HEK293T (cell line): ENCODE measurements around the gene TMC5.

Experiments used
- BHLHE40 ChIP-seq: fragments of 450-650 bp; IDR thresholded peaks from 2 replicates; pipeline ENCODE4 v1.6.1; 2016; ENCODE audit warnings: mild to moderate bottlenecking, moderate library complexity, borderline replicate concordance
- FOXM1 ChIP-seq: fragments of 450-650 bp; IDR thresholded peaks from 2 replicates; pipeline ENCODE4 v1.6.1; 2017; ENCODE audit warnings: mild to moderate bottlenecking, borderline replicate concordance
- HDGF ChIP-seq: fragments of 450-650 bp; IDR thresholded peaks from 2 replicates; pipeline ENCODE4 v1.6.1; 2017; ENCODE audit warnings: antibody characterized with exemption, borderline replicate concordance
- L3MBTL2 ChIP-seq: fragments of 450-650 bp; conservative IDR thresholded peaks from 2 replicates; pipeline ENCODE4 v1.6.1; 2016; ENCODE audit warnings: mild to moderate bottlenecking
- PKNOX1 ChIP-seq: fragments of 450-650 bp; IDR thresholded peaks from 2 replicates; pipeline ENCODE4 v1.6.1; 2016
- SP1 ChIP-seq: fragments of 450-650 bp; IDR thresholded peaks from 2 replicates; pipeline ENCODE4 v1.6.1; 2017
- SUZ12 ChIP-seq: fragments of 450-650 bp; IDR thresholded peaks from 2 replicates; pipeline ENCODE4 v1.6.1; 2016; ENCODE audit warnings: mild to moderate bottlenecking

GRCh38 chr16:19503461-19504075, 85.9 kb downstream of the TMC5 start:
- TF ChIP-seq PKNOX1 (no peak), SUZ12 (no peak), SP1 (no peak), L3MBTL2 (no peak), HDGF (no peak), FOXM1 (no peak), BHLHE40 (no peak)
